ENCODE data around the gene TCF7. TPM values are rescaled to one million over a fixed set of nuclear protein-coding genes. Genes with fewer than 3 reads are reported as not detected.

The TCF7 gene
- total RNA-seq, 1 donor from 2014 or later, result under 0.01 TPM

- no peak for FAIRE-seq
- Histone ChIP-seq H3K4me3 (ENCODE audit: low read depth, low read length) (no peak overlapping the region), H3K36me3 (ENCODE audit: control insufficient read depth, insufficient read depth, low read length) (no peaks in the 10 kb centered on the region), H3K27me3 (ENCODE audit: control insufficient read depth, insufficient read depth, low read length) (peaks cover 4% of the 10 kb centered on the region)
- no peak for DNase-seq (ENCODE audit: low read depth)
- TF ChIP-seq, protein P1, sequence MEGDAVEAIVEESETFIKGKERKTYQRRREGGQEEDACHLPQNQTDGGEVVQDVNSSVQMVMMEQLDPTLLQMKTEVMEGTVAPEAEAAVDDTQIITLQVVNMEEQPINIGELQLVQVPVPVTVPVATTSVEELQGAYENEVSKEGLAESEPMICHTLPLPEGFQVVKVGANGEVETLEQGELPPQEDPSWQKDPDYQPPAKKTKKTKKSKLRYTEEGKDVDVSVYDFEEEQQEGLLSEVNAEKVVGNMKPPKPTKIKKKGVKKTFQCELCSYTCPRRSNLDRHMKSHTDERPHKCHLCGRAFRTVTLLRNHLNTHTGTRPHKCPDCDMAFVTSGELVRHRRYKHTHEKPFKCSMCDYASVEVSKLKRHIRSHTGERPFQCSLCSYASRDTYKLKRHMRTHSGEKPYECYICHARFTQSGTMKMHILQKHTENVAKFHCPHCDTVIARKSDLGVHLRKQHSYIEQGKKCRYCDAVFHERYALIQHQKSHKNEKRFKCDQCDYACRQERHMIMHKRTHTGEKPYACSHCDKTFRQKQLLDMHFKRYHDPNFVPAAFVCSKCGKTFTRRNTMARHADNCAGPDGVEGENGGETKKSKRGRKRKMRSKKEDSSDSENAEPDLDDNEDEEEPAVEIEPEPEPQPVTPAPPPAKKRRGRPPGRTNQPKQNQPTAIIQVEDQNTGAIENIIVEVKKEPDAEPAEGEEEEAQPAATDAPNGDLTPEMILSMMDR (IDR thresholded peaks at IDR 0.05; ENCODE audit: insufficient read depth, low read length, severe bottlenecking), result no peak
Measured at GRCh38 chr5:134095293-134095692, 19.2 kb upstream of the TCF7 start.

DNA sequence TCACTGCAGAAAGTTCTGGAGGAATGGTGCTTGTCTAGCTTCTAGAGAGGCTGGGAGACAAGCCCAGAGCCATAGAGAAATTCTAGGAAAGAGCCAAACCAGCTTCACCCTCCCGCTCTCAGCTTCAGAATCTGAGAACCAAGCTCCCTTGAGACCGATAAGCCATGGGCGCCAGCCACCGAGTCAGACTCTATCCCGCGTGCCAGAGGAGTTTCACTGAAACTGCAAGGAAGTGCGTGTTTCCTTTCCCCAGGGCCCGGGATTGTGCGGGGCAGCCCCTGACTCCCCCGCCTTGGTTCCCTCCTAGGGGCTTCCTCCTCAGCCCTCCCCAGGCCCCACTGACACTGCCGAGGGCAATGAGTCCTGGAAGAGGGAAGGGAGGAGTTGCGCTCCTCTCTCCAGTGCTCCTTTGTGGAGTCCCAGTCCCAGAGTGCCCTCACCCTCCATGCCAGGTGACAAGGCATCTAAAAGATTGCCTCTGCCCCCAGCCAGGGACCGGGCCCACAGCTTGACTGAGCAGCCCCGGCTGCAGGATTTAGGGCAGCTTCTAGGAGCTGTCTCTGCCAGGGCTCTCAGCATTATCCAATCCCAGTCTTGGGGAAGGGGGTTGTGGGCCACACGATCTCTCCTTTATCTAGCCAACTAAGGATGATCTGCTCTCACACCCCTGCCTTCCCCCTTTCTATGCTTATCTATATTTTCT lies 18.4 kb upstream of the TCF7 start:
- Histone ChIP-seq H3K36me3 (ENCODE audit: control insufficient read depth, insufficient read depth, low read length) (no peaks in the 10 kb centered on the region), H3K4me3 (ENCODE audit: low read depth, low read length) (no peak overlapping the region), H3K27me3 (ENCODE audit: control insufficient read depth, insufficient read depth, low read length) (peaks cover 3% of the 10 kb centered on the region)
- TF ChIP-seq, protein P1 (IDR thresholded peaks at IDR 0.05; ENCODE audit: insufficient read depth, low read length, severe bottlenecking), result no peak
- FAIRE-seq (no peak), DNase-seq (ENCODE audit: low read depth) (no peak)

GRCh38 chr5:134097211-134097749 lies 17.2 kb upstream of the TCF7 start:
- DNase-seq (ENCODE audit: low read depth) (no peak), FAIRE-seq (no peak)
- Histone ChIP-seq H3K4me3 (ENCODE audit: low read depth, low read length) (no peak overlapping the region), H3K27me3 (ENCODE audit: control insufficient read depth, insufficient read depth, low read length) (peaks cover 3% of the 10 kb centered on the region), H3K36me3 (ENCODE audit: control insufficient read depth, insufficient read depth, low read length) (no peaks in the 10 kb centered on the region)
- TF ChIP-seq, protein P1 (IDR thresholded peaks at IDR 0.05; ENCODE audit: insufficient read depth, low read length, severe bottlenecking), result no peak

- FAIRE-seq, result no peak
- TF ChIP-seq, protein P1 (IDR thresholded peaks at IDR 0.05; ENCODE audit: insufficient read depth, low read length, severe bottlenecking), result no peak
- no peak for DNase-seq (ENCODE audit: low read depth)
- Histone ChIP-seq H3K4me3 (ENCODE audit: low read depth, low read length) (no peak overlapping the region), H3K36me3 (ENCODE audit: control insufficient read depth, insufficient read depth, low read length) (no peaks in the 10 kb centered on the region), H3K27me3 (ENCODE audit: control insufficient read depth, insufficient read depth, low read length) (peaks cover 3% of the 10 kb centered on the region)
Measured at GRCh38 chr5:134098690-134099089, 15.8 kb upstream of the TCF7 start.

- Histone ChIP-seq H3K36me3 (ENCODE audit: control insufficient read depth, insufficient read depth, low read length) (no peaks in the 10 kb centered on the region), H3K27me3 (ENCODE audit: control insufficient read depth, insufficient read depth, low read length) (no peaks in the 10 kb centered on the region), H3K4me3 (ENCODE audit: low read depth, low read length) (no peak overlapping the region)
- TF ChIP-seq, protein P1 (IDR thresholded peaks at IDR 0.05; ENCODE audit: insufficient read depth, low read length, severe bottlenecking), result no peak
- DNase-seq (ENCODE audit: low read depth) (no peak), FAIRE-seq (no peak)
Measured at GRCh38 chr5:134099288-134099872, 15.1 kb upstream of the TCF7 start.

Measured in bronchial epithelial cell (primary cell).